COLO829 (cell line): ENCODE data around the gene NPW.

ENCODE experiments used
- DNase-seq: peaks from one replicate; pipeline ENCODE4 v3.0.0; 2012; ENCODE audit warnings: low spot score

Gene NPW

DNA sequence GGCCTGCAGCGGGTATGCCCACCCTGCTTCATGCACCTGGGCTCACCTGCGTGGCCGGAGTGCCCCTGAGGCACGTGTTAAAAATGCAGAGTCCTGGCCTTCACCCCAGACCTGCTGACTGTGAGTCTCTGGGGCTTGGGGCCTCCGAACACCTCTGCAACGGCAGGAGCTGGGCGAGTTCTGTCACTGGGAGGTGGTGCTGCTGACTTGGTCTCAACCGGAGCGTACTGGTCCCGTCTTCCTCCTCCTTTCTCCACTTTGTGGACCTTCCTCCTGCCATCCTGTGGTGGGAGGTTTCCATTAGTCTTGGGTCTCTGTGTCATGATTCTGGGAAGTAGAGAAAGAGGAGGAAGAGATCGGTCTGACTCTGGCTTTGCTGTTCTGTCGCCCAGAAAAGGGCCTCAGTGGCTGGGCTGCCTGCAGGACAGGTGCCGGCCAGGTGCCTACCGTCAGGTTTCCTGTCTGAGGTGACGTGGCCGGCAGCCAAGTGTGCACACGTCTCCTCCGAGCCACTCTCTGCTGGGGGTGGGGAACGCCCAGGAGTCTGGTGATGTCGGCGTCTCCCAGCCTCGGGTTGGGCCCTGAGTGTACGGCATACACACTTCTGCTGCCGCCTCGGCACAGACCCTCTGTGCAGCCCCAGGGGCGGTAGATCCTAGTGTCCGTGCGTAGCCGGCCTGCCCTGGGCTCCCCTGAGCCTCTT is 35.1 kb downstream of the NPW start:
- DNase-seq = no peak

DNA sequence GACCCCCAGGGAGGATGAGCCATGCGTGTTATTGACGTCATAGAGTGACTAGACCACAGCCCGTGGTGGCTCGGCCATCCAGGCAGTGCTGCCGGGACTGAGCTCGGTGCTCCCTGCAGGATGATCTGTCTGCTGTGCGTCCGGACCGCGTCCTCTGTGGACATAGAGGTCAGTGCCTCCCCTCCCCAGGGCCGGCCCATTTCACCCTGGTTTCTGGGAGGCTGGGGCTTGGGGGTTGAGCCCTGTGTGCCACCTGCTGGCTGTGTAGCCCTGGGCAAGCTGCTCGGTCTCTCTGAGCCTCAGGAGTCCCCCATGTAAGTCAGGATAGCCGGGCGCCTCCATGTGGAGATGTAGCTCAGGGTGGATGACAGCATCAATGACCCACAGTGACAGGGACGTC is 36.5 kb downstream of the NPW start:
- DNase-seq = no peak

DNA sequence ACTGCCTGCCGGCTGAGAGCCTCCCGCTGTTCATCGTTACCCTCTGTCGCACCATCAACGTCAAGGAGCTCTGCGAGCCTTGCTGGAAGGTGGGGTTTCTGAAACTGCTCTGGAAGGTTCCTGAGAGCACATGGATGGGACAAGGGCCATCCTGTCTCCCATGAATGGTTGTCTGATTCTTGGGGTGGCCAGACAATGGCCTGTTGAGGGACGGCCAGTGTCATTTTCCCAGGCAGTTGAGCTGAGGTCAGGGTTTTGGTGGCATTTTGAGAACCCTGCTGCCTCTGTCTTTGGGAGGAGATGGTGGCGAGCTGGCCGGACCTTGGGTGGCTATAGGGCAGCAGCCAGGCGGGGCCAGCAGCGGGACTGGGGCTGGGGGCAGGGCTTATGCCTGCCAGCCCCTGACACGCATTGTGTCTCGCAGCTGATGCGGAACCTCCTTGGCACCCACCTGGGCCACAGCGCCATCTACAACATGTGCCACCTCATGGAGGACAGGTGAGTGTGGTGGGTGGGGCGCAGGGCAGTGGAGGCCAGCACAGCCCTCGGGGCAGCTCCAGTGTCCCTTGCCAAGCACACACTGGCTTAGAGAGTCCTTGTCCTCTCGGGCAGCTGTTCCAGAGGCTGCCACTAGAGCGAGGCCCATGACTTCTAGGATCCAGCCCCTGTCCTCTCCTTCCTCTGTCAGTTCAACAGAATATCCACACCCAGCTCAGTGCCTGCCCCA is 37.3 kb downstream of the NPW start:
- no peak for DNase-seq

- DNase-seq = no peak
Measured at GRCh38 chr16:2057438-2057837, 37.9 kb downstream of the NPW start.

DNA sequence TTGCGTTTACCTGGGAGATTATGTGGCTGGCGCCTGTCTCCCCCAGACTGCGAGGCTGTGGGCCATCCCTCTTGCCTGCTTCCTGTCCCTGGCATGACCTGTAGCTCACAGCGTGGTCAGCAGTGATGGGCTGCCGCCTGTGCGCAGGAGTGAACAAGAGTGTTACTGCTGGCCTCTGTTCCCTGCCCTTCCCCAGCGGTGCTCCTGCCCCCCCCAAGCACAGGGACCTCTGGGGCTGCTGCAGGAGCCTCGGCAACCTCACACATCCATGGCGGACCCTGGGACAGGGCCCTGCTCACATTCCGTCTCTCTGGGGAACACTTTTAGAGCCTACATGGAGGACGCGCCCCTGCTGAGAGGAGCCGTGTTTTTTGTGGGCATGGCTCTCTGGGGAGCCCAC is 38.8 kb downstream of the NPW start:
- no peak for DNase-seq

GRCh38 chr16:2058872-2059271 is 39.3 kb downstream of the NPW start:
- no peak for DNase-seq

GRCh38 chr16:2060346-2060745 is 40.8 kb downstream of the NPW start:
- DNase-seq = no peak

- no peak for DNase-seq
Measured at GRCh38 chr16:2061023-2061422, 41.4 kb downstream of the NPW start.

DNA sequence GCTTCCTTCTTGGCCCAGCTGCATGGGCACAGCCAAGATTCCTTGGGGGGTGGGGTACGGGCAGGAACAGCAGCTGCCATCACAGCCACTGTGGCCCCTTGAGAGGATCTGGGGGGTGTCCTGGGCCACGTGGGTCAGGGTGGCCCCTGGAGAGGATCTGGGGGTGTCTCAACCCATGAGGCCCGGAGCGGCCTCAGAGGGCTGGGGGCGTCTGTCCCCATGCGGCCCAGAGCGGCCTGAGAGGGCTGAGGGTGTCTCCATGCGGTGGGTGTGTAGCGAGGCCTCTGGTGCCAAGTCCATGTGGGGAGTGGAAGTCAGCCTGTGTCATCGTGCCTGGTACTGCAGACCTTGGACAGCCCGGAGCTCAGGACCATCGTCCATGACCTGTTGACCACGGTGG is 41.9 kb downstream of the NPW start:
- DNase-seq = no peak

DNA sequence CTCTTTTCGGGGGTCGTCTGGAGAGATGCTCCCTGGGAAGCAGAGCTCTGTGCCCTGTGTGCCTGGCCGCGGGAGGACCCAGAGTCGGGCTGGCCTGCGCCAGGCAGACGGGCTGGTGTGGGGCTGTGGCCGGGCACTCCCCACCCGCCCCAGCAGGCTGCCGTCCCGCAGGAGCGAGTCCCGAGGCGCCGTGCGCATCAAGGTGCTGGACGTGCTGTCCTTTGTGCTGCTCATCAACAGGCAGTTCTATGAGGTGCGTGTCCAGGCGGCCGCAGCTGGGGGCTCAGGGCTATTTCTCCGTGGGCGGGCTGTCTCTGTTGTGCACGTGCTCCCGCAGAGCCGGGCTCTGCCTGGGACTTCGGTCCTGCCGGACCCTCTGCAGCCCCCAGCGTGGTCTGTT is 43.2 kb downstream of the NPW start:
- DNase-seq = no peak

- no peak for DNase-seq
Measured at GRCh38 chr16:2063861-2064260, 44.3 kb downstream of the NPW start.

DNA sequence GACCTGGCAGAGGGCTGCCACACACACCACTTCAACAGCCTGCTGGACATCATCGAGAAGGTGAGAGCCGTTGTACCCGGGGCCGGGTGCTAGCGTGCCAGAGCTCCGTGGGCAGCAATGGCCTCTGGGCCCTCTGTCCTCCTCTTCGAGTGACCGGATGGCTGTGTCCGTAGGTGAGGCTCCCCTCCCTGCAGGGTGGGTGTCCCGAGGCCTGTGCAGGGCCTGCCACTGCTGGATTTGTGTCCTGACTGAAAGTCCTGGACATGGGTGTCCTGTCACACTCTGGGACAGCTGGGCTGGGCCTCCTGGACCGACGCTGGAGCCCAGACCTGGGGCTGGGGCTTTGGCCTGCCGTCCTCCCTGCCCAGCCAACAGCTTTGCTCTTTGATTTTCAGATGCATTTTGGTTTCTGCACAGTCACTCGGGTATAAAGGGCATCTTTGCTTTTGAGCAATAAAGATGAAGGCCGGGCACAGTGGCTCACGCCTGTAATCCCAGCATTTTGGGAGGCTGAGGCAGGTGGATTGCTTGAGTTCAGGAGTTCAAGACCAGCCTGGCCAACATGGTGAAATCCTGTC is 44.9 kb downstream of the NPW start:
- DNase-seq = no peak

DNA sequence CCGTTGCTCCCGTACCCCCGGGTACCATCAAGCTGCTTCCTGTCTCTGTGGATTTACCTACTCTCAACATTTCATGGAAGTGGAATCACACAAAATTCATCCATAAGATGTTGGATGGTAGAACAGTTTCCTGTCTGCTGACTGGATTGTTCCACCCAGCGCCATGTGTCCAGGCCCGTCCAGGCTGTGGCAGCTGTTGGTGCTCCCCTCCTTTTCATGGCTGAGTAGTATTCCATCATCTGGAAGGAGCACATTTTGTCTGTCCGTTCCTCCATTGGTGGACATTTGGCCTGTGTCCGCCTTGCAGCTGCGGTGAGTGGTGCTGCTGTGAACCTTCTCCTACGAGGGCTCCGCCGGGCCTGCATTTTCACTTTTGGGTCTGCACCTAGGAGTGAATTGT is 46.6 kb downstream of the NPW start:
- DNase-seq = no peak
